ENCODE data around the gene TRPM3.

GRCh38 chr9:70595211-70595610 is 526.2 kb downstream of the TRPM3 start:
- TF ChIP-seq MAX (IDR thresholded peaks at IDR 0.05), result no peak
- TF ChIP-seq CTCF (IDR thresholded peaks at IDR 0.05; ENCODE audit: low read depth, low read length, missing input control), result no peak
- no peak for TF ChIP-seq RAD21 (IDR thresholded peaks at IDR 0.05)
- TF ChIP-seq EGR1 (IDR thresholded peaks at IDR 0.05; ENCODE audit: low read depth in 2 of 2), result no peak
- no peak for TF ChIP-seq YY1 (IDR thresholded peaks at IDR 0.05)
- no peak for TF ChIP-seq GABPA (IDR thresholded peaks at IDR 0.05 in 1 of 2, conservative IDR thresholded peaks at IDR 0.05 in 1 of 2)
- no peak for TF ChIP-seq TAF1 (conservative IDR thresholded peaks at IDR 0.05)
- TF ChIP-seq ZBTB33 (IDR thresholded peaks at IDR 0.05), result no peak
- TF ChIP-seq NR2F2 (IDR thresholded peaks at IDR 0.05), result no peak
- no peak for TF ChIP-seq FOXA1 (IDR thresholded peaks at IDR 0.05)
- TF ChIP-seq SP1 (IDR thresholded peaks at IDR 0.05), result no peak

Measured in liver (tissue), 3 donors.